IPS-15b (cell line): ENCODE data around the gene HAUS7.

Experiments used
- H3K27me3 ChIP-seq: one replicate; pipeline ENCODE4 v1.6.1; 2013; ENCODE audit warnings: low read length; ENCODE audit not compliant: control insufficient read depth, insufficient read depth
- H3K36me3 ChIP-seq: one replicate; pipeline ENCODE4 v1.6.1; 2013; ENCODE audit warnings: low read length; ENCODE audit not compliant: control insufficient read depth, insufficient read depth
- H3K4me1 ChIP-seq: one replicate; pipeline ENCODE4 v1.6.1; 2013; ENCODE audit warnings: mild to moderate bottlenecking, low read length; ENCODE audit not compliant: control insufficient read depth, insufficient read depth
- H3K4me3 ChIP-seq: one replicate; pipeline ENCODE4 v1.5.1; 2013; ENCODE audit warnings: low read depth, low read length
- H3K9ac ChIP-seq: one replicate; pipeline ENCODE4 v1.6.1; 2013; ENCODE audit warnings: low read depth, mild to moderate bottlenecking, low read length
- H3K9me3 ChIP-seq: one replicate; pipeline ENCODE4 v1.6.1; 2013; ENCODE audit warnings: mild to moderate bottlenecking, low read length; ENCODE audit not compliant: control insufficient read depth, insufficient read depth

HAUS7 gene

DNA sequence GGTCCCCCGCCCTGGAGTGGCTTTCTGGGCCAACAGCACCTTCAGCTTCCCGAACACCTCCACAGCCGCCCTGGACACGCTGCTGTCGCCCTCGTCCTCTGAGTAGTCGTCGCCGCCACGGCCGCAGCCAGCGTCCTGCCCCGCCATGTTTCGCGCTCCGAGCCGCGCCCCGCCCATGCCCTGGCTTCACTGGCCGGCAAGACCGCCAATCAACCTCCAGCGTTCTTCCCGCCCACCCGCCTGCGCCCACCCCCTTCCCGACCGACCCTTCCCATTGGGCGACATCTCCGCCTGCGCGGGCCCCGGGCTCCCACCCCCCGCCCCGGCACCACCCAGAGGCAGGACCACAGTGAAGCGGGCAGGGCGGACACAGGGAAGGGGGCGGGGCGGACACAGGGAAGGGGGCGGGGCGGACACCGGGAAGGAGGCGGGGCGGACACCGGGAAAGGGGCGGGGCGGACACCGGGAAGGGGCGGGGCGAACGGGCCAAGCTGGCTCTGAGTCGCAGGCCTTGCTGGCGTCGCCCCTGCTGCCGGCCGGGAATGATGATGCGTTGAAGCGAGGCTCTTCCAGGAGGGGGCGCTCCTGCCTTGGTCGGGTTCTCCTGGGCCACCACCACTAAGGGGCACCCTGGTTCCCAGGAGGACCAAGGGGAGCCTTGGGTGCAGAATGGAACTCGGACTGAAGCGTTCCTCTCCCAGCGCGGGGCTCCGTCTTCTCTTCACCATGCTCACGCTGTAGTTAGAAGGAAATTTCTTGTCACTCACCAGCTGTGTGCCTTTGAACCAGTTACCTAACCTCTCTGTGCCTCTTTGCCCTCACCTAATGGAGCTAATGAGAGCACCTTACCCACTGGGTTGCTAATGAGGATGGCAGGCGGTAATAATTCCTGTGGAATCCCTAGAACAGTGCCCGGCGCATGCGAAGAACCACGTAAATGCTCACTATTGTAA is at the start of gene HAUS7:
Gene HAUS7 (minus strand): TSS at position 166 of the 953 bp plus-strand sequence. CDS start 19 bp downstream, at position 147.
- Histone ChIP-seq H3K9me3 (no peaks in the 10 kb centered on the region), H3K4me1 (no peaks in the 10 kb centered on the region), H3K4me3 (peak within 1 kb of the TSS; percentile 71)

DNA sequence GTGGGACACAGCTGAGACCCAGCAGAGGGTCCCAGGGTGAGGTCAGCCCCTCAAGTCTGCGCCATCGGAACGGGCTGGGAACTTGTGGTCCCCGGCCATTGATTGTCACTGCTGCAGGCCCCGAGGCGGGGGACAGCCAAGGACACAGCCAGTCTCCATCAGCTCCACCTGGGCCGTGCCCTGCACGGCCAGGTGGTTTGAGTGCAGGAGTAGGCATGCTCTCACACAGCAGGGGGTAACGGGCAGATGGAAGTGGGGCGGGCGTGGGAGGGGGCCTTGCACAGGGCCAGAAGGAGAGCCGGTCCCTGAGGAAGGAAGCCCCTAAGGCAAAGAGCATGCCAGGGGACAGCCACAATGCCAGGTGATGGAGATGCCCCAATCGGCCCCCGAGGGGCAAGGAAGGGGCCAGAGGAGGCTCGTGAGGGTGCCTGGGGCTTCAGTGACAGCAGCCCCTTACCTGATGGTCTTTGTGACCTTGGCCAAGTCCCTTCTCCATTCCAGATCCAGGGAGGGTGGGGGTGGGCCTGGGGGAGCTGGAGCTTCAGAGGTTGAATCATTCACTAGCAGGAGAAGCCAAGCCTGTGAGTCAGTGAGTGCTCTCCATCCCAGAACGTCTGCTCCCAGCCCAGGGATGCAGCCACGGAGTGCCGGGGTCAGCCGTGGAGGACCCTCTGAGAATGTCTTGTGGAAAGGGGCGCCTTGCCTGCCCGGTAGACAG is 49.4 kb upstream of the HAUS7 start:
- no peak overlapping the region for H3K9ac ChIP-seq
- no peaks in the 10 kb centered on the region for H3K36me3 ChIP-seq
- H3K9me3 ChIP-seq = no peaks in the 10 kb centered on the region
- no peaks in the 10 kb centered on the region for H3K4me1 ChIP-seq
- peaks cover 24% of the 10 kb centered on the region for H3K27me3 ChIP-seq
- no peak overlapping the region for H3K4me3 ChIP-seq

More for the DNA sequence above, at the start of gene HAUS7:
- H3K36me3 ChIP-seq = peaks cover 18% of the 10 kb centered on the region
- H3K9ac ChIP-seq = peak within 1 kb of the TSS; percentile 54
- peaks cover 5% of the 10 kb centered on the region for H3K27me3 ChIP-seq

DNA sequence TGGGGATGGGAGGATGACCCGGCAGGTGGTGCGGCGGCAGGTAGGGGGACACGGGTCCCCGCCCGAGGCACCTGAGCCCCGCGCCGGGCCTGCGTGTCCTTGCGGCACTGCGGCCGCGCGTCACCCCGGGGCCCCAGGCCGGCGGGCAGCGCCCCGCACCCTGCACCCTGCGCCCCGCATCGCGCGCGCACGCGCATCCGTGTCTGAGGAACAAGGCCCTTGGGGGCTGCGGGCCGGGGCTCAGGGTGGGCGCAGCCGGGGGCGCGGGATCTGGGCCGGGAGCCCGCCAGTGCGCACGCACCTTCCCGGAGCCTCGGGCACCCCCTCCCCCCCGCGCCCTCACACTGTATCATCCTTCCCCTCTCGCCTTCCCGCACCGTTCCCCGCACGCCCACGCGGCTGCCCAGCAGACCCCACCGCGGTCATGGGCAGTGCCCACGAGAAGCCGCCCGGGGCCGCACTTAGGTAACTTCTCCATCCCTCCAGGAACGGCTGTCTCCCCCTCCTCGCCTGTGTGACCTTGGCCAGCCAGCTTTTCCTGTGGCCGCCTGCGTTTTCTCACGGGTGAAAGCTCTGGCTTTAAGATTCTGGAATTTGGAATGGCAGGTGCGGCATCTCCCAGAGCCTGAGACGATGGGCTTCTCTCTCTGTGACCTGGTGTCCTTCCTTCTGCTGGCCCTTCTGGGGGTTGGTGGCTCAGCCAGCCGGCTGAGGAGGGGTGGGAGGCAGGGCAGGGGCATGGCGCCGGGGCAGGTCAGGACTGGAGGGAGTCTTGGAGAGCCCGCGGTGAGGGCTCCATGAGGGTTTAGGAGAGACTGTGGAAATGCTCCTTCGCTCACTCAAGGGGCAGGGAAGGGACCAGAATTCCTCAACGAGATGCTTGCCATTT is 47.8 kb upstream of the HAUS7 start:
- H3K4me3 ChIP-seq = peak overlapping the region; percentile 18
- peaks cover 24% of the 10 kb centered on the region for H3K27me3 ChIP-seq
- H3K4me1 ChIP-seq = no peaks in the 10 kb centered on the region
- H3K9ac ChIP-seq = no peak overlapping the region
- no peaks in the 10 kb centered on the region for H3K36me3 ChIP-seq
- H3K9me3 ChIP-seq = peaks cover 3% of the 10 kb centered on the region

DNA sequence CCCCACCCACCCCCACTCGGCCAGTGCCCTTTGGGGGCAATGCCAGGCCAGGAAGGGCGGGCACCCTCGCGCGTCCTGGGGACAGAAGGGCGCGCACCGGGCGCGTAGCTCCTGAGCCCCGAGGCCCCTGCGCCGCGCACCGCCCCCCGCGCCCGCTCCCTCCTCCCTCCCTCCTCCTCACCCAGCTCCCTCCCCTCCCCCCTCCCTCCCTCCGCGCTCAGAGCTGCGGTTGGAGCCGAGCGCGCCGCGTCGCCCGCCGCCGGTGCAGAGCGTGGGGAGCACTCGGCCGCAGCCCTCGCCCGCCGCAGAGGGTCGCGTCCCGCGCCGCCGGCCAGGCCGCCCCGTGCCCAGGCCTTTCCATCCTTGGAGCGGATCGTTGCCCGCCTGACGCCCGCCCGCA is 47.0 kb upstream of the HAUS7 start, which contains the start of gene ATP2B3:
Gene ATP2B3 (plus strand): TSS at position 220 of the 400 bp plus-strand sequence. CDS start 18,606 bp downstream, outside the sequence.
- Histone ChIP-seq H3K9me3 (peaks cover 3% of the 10 kb centered on the region), H3K9ac (no peak within 1 kb of the TSS), H3K36me3 (no peaks in the 10 kb centered on the region), H3K27me3 (peaks cover 24% of the 10 kb centered on the region), H3K4me3 (peak within 1 kb of the TSS; percentile 37), H3K4me1 (no peaks in the 10 kb centered on the region)

DNA sequence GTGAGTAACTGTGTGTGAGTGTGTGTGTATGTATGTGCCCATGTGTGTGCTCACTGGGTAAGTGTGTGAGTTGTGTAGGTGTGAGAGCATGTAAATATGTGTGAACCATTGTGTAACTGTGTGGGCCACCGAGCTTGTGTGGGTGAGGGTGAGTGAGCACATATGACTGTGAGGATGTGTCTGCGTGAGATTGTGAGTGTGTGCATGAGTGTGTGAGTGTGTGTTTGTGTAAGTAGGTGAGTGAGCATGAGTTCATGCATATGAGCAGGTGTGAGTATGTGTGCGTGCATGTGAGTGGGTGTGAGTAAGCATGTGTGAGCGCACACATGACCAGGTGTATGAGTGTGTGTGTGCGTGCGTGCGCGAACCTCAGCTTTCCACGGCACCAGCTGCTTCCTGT is 45.7 kb upstream of the HAUS7 start:
- peaks cover 3% of the 10 kb centered on the region for H3K9me3 ChIP-seq
- H3K36me3 ChIP-seq = no peaks in the 10 kb centered on the region
- no peaks in the 10 kb centered on the region for H3K4me1 ChIP-seq
- H3K27me3 ChIP-seq = peaks cover 24% of the 10 kb centered on the region
- H3K4me3 ChIP-seq = no peak overlapping the region
- H3K9ac ChIP-seq = no peak overlapping the region

DNA sequence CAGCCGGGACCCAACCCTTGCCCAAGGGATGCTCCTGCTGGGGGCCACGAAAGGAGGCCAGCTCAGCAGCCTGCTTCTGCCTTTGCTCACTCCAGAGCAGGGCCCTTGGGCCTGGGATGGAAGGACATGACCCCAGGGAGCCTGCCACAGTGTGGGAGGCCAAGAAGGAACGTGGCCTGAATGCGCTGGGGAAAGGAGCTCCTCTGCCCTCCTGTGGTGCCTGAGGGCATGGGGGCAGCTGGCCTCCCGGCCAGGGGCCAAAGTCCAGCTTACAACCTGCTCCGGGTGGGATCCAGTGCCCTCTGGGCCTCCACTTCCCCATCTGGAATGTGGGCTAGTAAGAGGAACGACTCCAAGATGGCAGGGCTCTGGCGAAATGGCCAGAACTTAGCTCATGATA is 45.1 kb upstream of the HAUS7 start:
- Histone ChIP-seq H3K9me3 (peaks cover 3% of the 10 kb centered on the region), H3K9ac (no peak overlapping the region), H3K4me3 (no peak overlapping the region), H3K36me3 (no peaks in the 10 kb centered on the region), H3K27me3 (peaks cover 24% of the 10 kb centered on the region), H3K4me1 (no peaks in the 10 kb centered on the region)

DNA sequence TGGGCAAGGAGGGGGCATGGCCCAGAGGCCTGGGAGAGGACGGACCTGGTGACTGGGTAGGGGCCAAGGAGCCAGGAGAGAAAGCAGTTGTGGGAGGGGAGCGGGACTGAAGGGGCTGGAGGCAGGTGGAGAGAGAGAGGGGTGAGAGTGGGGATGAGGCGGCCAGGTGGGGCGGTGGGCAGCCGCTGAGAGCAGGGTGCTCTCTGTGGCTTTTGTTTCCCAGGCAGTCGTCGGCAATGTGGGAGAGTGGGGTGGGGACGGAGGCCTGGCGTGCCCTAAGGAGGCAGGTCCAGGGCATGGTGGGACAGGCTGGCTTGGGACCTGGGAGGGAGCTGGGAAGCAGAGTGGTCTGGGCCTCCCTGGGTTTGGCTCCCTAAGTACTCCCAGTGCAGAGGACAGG is 43.9 kb upstream of the HAUS7 start:
- no peak overlapping the region for H3K4me3 ChIP-seq

DNA sequence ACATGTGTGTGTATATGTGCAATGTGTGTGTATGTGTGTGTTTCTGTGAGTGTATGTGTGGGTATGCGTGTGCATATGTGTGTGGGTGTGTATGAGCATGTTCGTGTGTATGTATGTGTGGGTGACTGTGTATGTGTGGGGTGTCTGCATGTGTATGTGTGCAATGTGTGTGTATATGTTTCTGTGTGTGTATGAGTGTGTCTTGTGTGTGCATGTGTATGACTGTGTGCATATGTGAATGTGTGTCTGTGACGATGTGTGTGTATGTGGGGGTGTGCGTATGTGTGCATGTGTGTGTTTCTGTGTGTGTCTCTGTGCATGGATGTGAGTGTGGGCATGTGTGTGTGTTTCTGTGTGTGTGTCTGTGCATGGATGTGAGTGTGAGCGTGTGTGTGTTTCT is 42.9 kb upstream of the HAUS7 start:
- H3K36me3 ChIP-seq = peaks cover 2% of the 10 kb centered on the region
- peaks cover 3% of the 10 kb centered on the region for H3K9me3 ChIP-seq
- H3K4me3 ChIP-seq = no peak overlapping the region
- H3K27me3 ChIP-seq = peaks cover 15% of the 10 kb centered on the region
- H3K9ac ChIP-seq = no peak overlapping the region
- H3K4me1 ChIP-seq = no peaks in the 10 kb centered on the region

More for the DNA sequence above, 43.9 kb upstream of the HAUS7 start:
- Histone ChIP-seq H3K36me3 (peaks cover 2% of the 10 kb centered on the region), H3K9ac (no peak overlapping the region), H3K4me1 (no peaks in the 10 kb centered on the region), H3K9me3 (peaks cover 3% of the 10 kb centered on the region), H3K27me3 (peaks cover 24% of the 10 kb centered on the region)

DNA sequence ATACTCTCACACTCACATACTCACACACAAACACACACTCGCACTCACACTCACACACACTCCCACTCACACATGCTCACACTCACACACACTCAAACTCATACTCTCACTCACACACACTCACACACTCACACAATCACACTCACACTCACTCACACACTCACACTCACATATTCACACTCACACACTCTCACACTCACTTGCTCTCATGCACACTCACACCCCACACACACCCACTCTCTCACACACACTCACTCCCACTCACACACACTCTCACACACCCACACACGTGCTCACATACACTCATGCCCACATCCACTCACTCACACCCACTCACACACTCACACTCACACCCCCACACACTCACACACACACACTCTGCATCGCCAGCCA is 42.1 kb upstream of the HAUS7 start:
- Histone ChIP-seq H3K27me3 (peaks cover 14% of the 10 kb centered on the region), H3K4me3 (no peak overlapping the region), H3K9ac (no peak overlapping the region), H3K9me3 (peaks cover 3% of the 10 kb centered on the region), H3K4me1 (no peaks in the 10 kb centered on the region), H3K36me3 (peaks cover 2% of the 10 kb centered on the region)

DNA sequence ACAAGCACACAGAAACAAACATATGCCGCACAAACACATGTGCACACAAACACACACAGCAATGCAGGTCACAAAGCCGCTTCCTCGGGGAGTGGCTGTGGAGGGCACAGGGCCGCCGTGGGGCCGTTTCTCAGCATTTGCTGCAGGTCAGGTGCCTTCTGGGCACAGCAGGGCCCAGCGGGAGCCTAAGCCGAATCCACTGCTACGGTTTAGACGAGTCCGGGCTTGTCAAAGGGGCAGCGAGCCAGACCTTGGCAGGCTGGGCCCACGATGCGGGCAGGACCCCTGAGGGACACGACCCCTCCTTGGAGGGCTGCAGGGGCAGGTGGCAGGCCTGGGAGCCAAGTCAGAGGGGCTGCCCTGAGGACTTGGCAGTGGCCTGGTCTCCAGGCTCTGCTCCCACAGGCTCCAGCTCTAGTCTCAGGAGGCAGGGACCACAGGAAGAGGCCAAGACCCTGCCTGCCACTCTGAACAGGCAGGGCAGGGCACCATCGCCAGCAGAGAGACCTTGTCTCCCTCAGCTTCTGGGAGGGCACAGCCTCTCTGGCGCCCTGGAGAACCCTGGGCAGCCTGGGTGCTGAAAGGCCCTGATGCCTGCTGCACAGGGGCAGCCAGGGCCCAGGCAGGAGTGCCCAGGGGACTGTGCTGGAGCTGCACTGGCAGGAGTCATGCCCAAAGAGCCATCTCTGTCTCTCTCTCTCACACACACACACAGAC is 41.6 kb upstream of the HAUS7 start:
- no peaks in the 10 kb centered on the region for H3K4me1 ChIP-seq
- H3K9ac ChIP-seq = no peak overlapping the region
- peaks cover 3% of the 10 kb centered on the region for H3K9me3 ChIP-seq
- peaks cover 2% of the 10 kb centered on the region for H3K36me3 ChIP-seq
- H3K27me3 ChIP-seq = peaks cover 12% of the 10 kb centered on the region
- no peak overlapping the region for H3K4me3 ChIP-seq
